NCI-H460 (cell line): ENCODE results near the gene SEH1L. TPM values are rescaled to one million over a fixed set of nuclear protein-coding genes. Genes with fewer than 3 reads are reported as not detected.
"Not testable (repeated sequence)": the region's sequence is repeated elsewhere in the genome, so short reads cannot be mapped to it uniquely, and the experiment has no call there.

ENCODE experiments used
- DNase-seq: peaks from one replicate; pipeline ENCODE4 v3.0.0-alpha.2; 2016; ENCODE audit warnings: low read depth; ENCODE audit errors: extremely low read depth
- total RNA-seq: library from RNA; depleted of rRNA; stranded (reverse); fragments of >200 nt; shearing (Covaris generic); gene quantifications from 2 replicates; pipeline ENCODE4 v1.2.3, GENCODE V29; 2014

SEH1L gene
- total RNA-seq, 1 experiment from 2014 or later: 43.2 TPM

- no peak for DNase-seq
These were observed 44.0 kb downstream of the SEH1L start for GRCh38 chr18:12991821-12992179.

DNA sequence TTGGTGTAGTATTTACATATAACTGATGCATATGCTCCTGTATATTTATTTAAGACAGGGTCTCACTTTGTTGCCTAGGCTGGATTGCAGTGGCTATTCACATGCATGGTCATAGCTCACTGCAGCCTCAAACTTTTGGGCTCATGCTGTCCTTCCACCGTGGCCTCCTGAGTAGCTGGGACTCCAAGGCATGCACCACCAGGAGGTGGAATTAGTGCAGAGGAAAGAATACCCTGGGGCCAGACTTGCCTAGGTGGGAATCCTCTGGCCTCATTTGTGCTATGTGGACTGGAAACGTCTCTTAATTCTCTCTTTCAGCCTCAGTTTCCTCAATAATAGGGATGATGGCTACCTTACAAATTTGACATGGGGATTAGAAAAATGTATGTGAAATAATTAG, 45.6 kb downstream of the SEH1L start:
- no peak for DNase-seq

GRCh38 chr18:12995424-12995823, 47.6 kb downstream of the SEH1L start:
- no peak for DNase-seq

DNA sequence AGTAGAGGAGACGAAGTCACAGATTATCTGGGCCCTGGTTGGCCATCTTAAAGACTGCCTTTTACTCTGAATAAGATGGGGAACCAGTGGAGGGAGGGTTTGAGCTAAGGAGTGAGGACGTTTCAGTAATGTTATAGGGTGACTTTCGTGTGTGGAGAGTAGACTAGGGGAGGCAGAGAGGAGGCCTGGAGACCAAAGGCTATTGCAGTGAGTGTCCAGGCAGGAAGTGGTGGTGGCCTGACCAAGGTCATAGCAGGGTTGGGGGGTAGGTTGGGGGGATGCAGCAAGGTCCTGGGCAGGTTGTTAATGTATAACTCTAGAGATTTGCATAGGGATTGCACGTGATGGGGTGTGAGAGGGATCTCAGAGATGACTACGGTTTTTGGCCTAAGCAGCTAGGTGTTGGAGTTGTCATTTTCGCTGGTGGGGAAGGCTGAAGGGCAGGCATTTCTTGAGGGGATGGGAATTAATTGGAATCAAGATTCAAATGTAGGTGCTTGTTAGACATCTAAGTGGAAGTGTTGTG, 48.2 kb downstream of the SEH1L start:
- DNase-seq: no peak

DNA sequence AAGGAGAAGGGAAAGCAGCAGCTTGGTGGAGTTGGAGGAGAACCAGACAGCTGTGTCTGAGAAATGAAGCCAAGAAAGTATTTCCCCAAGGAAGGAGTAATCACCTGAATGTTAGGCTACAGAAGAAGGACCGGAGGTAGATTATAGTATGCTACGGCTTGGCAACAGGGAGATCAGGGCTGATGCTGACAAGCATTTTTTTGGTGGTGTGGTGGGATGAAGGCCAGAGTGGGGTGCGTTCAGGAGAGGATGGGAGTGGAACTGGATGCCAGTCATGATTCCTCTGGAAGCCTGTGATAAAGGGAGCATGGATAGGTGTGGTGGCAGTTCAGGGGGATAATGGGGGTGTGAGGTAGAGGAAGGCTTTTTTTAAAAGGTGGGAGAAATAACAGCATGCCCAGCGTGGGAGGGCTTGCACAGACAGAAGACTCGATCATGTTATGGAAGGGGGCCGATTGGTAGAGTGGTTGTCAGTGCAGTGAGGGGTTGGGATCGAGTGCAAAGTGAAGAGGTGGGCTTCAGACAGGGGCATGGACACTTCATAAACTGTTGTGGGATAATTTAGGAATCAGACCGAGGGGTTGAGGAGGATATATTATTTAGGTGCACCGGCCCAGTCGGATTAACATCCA, 49.0 kb downstream of the SEH1L start:
- DNase-seq: no peak

- not testable (repeated sequence) for DNase-seq
These were observed 49.5 kb downstream of the SEH1L start for GRCh38 chr18:12997330-12997729.

GRCh38 chr18:12998332-12999060, 50.7 kb downstream of the SEH1L start:
- no peak for DNase-seq

- peak; percentile 30 for DNase-seq
These were observed 55.7 kb downstream of the SEH1L start for GRCh38 chr18:13003466-13003896.

- no peak for DNase-seq
These were observed 56.6 kb downstream of the SEH1L start for GRCh38 chr18:13004396-13004795.

GRCh38 chr18:13005289-13005688, 57.5 kb downstream of the SEH1L start:
- DNase-seq: no peak

DNA sequence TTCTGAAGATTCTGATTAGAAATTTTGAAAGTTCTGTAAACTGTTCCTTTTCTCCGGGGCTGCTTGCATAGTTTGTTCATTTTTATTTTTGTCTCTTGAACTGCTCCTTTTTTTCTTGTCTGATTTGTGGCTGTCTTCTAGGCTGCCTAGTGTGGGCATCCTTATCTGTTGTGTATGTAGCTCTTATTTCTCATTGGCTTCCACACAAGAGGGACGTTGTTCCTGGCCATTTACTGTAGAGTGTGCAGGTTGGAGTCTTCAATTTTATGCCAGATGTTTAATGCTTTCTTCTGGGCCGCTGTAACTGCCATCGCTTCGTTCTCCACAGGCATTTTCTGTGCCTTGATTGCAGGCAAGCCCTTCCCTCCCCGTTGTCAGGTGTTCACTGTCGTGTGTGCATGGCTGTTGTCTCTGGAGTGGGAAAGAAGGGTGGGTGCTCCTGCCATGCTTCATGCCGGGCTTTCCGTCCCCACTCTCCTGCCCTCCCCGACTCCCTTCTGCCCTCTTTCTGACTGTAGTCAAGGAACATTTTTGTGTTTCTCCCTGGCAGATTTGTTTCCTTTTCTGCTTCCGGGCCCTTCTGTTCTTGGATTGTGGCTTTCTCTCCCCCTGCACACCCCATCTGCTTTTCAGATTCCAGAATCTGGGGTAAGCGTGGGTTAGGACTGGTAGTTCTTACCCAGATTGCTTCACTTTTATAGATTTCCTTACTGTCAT, 58.9 kb downstream of the SEH1L start:
- no peak for DNase-seq

GRCh38 chr18:13007248-13007560, 59.4 kb downstream of the SEH1L start:
- no peak for DNase-seq

- DNase-seq: no peak
These were observed 63.9 kb downstream of the SEH1L start for GRCh38 chr18:13011719-13012118.

- DNase-seq: no peak
These were observed 66.4 kb downstream of the SEH1L start for GRCh38 chr18:13014232-13014631.

DNA sequence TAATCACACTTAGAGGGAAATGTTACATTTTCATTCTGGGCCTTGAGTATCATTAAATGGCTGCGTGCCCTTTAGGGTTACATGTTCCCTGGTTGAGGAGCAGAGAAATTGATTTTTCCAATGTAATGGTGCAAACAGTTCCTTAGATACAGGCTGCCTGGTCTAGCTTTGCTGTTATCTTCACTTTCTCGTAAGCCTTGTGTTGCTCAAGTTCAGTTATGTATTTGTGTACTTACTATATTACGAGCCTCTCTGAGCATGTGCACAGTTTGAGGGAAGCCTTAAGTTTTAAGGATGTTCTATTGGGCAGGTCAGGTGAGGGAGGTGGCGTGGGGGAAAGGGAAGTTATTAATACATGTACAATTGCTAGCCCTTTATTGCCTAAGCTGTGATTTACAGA, 67.0 kb downstream of the SEH1L start:
- DNase-seq: no peak

GRCh38 chr18:13017247-13017875, 69.5 kb downstream of the SEH1L start:
- no peak for DNase-seq

DNA sequence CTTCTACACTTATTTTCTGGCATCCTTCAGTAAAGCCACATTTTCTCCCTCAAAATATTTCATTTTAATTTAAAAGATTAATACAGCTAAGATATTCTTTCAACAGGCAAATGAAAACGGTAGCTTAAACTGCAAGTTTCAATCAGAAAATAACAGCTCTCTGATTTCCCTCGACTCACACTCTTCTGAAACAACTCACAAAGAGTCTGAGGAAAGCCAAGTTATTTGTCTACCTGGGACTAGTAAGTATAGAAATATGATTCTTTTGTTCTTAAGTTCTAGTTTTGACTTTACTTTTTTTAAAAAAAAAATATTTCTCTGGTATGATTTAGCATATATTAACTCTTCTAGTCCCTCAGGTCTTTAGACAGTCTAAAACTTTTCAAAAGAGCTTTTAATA, 70.6 kb downstream of the SEH1L start:
- no peak for DNase-seq

DNA sequence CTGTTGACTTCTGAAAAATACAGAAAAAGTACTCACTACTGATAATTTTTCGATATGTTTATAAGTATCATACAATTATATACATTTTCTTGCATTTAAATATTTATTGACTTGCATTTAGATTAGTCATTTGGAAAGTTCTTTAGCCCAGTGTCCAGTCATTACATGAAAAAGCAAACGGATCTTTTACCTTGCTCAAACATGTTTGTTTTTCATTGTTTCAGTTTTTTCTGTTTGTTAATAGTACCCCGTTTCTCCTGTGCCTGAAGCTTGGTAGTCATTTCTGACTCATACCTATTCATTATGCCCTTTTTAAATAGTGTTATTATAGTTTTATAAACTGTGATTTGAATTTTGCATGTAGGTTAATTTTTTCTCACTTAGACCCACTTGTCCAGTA, 71.5 kb downstream of the SEH1L start:
- DNase-seq: no peak

DNA sequence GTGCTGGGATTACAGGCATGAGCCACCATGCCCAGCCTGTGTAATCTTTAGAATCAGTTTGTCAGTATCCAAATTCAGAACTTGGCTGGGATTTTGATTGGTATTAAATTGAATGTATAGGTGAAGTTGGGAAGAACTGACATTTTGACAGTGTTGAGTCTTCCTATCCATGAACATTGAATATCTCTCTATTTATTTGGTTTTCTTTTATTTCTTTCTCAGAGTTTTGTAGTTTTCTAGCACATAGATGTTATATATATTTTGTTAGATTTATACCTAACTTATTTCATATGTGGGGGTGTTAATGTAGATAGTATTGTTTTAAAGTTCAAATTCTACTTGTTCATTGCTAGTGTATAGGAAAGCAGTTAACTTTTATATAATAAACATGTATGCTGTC, 74.8 kb downstream of the SEH1L start:
- DNase-seq: no peak

DNA sequence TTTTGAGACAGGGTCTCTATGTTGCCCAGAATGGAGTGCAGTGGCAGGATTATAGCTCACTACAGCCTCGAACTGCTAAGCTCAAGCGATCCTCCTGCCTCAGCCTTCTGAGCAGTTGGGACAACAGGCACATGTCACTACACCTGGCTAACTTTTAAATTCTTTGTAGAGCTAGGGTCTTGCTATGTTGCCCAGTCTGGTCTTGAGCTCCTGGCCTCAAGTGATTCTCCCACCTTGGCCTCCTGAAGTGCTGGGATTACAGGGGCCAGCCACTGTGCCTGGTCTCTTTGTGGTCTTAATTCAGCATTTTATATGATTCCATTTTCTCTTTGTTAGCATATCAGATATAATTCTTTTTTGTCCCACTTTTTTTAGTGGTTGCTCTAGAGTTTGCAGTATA, 77.4 kb downstream of the SEH1L start:
- no peak for DNase-seq

GRCh38 chr18:13026583-13027270, 78.9 kb downstream of the SEH1L start:
- no peak for DNase-seq
